MCF 10A (cell line): ENCODE data around the gene BHMT. TPM values are rescaled to one million over a fixed set of nuclear protein-coding genes. Genes with fewer than 3 reads are reported as not detected.

Source experiments
- BruUV-seq: library from RNA; stranded (reverse); fragments of 400-500 nt; replicated peaks from 2 replicates; lab custom pipeline; 2021; lab: Mats Ljungman, UMichigan
- CTCF ChIA-PET: fragments of 300-600 bp; sonication (Branson Sonifier 250); formaldehyde crosslinking; extraction: SDS; loops from one replicate; lab custom pipeline; 2021; ENCODE audit warnings: antibody characterized with exemption, inconsistent platforms; lab: Yijun Ruan, JAX
- POLR2A ChIA-PET: fragments of 300-600, 350-650 bp; sonication (Branson Sonifier 250); formaldehyde crosslinking; extraction: SDS; loops from one replicate; lab custom pipeline; 2020; ENCODE audit warnings: antibody characterized with exemption, inconsistent platforms; lab: Yijun Ruan, JAX
- DNase-seq: peaks from one replicate; pipeline ENCODE4 v3.0.0-alpha.2; 2018; ENCODE audit not compliant: unreplicated experiment
- H3K27ac Mint-ChIP-seq: one replicate; pipeline ENCODE4 v1.8.0; 2022; ENCODE audit warnings: mild to moderate bottlenecking, low read depth, mixed read lengths; ENCODE audit not compliant: unreplicated experiment
- H3K27me3 Mint-ChIP-seq: one replicate; pipeline ENCODE4 v1.8.0; 2022; ENCODE audit warnings: mixed read lengths; ENCODE audit not compliant: insufficient read depth, unreplicated experiment
- H3K36me3 Mint-ChIP-seq: one replicate; pipeline ENCODE4 v1.8.0; 2022; ENCODE audit warnings: mild to moderate bottlenecking, moderate library complexity, mixed read lengths; ENCODE audit not compliant: insufficient read depth, unreplicated experiment
- H3K4me1 Mint-ChIP-seq: one replicate; pipeline ENCODE4 v1.8.0; 2022; ENCODE audit warnings: mixed read lengths; ENCODE audit not compliant: insufficient read depth, unreplicated experiment
- H3K4me3 Mint-ChIP-seq: one replicate; pipeline ENCODE4 v1.8.0; 2022; ENCODE audit warnings: mild to moderate bottlenecking, moderate library complexity, mixed read lengths; ENCODE audit not compliant: unreplicated experiment
- H3K9me3 Mint-ChIP-seq: one replicate; pipeline ENCODE4 v1.8.0; 2022; ENCODE audit warnings: mixed read lengths; ENCODE audit not compliant: unreplicated experiment
- intact Hi-C: fragments of 100-400 bp; cut with micrococcal nuclease; formaldehyde crosslinking; loops from 2 replicates; pipeline ENCODE4 v1.14.1; 2022
- total RNA-seq: library from RNA; stranded (reverse); gene quantifications from 2 replicates; pipeline ENCODE4 v1.2.3, GENCODE V29; 2022
- TF ChIP-seq, protein P1 (sequence below): fragments of 200-600 bp; IDR thresholded peaks from one replicate; pipeline ENCODE4 v1.8.0; 2022; ENCODE audit warnings: antibody characterized with exemption, mild to moderate bottlenecking; ENCODE audit not compliant: unreplicated experiment

BHMT gene
- total RNA-seq, 1 experiment from 2014 or later, result not detected

DNA sequence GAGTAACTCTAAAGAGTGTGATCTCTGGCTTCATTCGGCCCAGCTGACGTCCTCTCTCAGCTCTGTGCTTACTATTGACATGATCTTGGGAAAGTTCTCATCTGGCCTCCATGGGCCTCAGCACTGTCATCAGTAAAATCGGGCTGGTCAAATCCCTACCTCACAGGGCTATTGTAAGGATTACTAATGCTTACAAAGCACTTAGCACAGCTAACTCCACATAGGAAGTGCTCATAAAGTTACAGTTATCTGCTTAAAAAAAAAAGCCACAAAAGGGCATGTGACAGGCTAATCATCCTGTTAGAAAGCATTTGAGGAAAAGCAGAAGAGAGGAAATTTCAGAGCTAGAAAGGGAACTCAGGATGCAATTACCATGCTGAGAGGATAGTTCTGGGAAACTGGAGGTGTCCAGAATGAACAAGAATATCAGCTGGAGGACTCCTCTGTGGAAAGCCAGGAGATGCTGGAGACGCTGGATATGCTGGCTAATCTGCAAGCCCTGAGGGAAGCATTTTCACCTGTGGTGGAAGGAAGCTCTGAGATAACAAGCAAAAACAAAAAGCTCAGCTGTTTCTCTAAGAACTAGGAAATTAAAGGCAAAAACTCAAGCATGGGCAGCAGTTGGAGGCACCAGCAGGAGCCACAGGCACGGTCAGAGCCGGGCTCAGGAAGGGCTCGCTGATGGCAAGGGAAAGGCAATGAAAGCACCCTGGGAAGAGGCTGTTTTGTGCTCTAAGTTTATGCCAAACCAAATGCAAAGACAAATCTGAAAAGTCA is 4.4 kb upstream of the BHMT start:
- CTCF ChIA-PET, result interaction anchor here (0.9 to 1.8 kb wide), 3 partner anchors 26 to 87 kb away, joined by 7 to 16 read pairs (median 7); no protein-coding TSS in a partner anchor
- no peaks in the 10 kb centered on the region for H3K9me3 Mint-ChIP-seq
- H3K4me3 Mint-ChIP-seq, result no peak overlapping the region
- no peak overlapping the region for H3K27ac Mint-ChIP-seq
- no peaks in the 10 kb centered on the region for H3K36me3 Mint-ChIP-seq
- no TSS peak for BruUV-seq
- no peaks in the 10 kb centered on the region for H3K4me1 Mint-ChIP-seq
- intact Hi-C loops, result loop anchor here (5.0 kb wide), 1 partner anchor 80 kb away; no protein-coding TSS in a partner anchor
- POLR2A ChIA-PET, result interaction anchor here (0.9 kb wide), 1 partner anchor 11 kb away, joined by 4 read pairs; no protein-coding TSS in a partner anchor
- H3K27me3 Mint-ChIP-seq, result no peaks in the 10 kb centered on the region
- TF ChIP-seq, protein P1, sequence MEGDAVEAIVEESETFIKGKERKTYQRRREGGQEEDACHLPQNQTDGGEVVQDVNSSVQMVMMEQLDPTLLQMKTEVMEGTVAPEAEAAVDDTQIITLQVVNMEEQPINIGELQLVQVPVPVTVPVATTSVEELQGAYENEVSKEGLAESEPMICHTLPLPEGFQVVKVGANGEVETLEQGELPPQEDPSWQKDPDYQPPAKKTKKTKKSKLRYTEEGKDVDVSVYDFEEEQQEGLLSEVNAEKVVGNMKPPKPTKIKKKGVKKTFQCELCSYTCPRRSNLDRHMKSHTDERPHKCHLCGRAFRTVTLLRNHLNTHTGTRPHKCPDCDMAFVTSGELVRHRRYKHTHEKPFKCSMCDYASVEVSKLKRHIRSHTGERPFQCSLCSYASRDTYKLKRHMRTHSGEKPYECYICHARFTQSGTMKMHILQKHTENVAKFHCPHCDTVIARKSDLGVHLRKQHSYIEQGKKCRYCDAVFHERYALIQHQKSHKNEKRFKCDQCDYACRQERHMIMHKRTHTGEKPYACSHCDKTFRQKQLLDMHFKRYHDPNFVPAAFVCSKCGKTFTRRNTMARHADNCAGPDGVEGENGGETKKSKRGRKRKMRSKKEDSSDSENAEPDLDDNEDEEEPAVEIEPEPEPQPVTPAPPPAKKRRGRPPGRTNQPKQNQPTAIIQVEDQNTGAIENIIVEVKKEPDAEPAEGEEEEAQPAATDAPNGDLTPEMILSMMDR, result no peak
- DNase-seq, result no peak

DNA sequence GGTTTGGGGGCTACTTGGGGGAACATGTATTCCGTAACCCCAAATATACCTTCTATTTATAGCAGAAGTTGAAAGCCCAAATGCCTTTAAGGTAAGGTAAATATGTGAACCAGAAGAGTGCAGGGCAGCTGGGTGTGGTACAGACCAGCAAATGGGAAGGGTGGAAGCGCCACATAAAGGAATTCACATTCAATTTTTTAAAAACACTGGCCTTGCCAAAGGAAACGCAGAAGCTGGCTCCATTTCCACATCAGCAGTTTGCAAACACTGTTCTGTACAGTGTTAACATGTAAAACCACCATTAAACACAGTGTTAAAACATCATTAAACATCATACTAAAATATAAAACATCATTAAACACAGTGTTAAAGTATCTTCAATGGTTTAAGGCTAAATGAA is 3.5 kb upstream of the BHMT start:
- Mint-ChIP-seq H3K9me3 (no peaks in the 10 kb centered on the region), H3K36me3 (no peaks in the 10 kb centered on the region), H3K27ac (no peak overlapping the region), H3K4me1 (no peaks in the 10 kb centered on the region), H3K4me3 (no peak overlapping the region), H3K27me3 (no peaks in the 10 kb centered on the region)
- intact Hi-C loops, result loop anchor here (5.0 kb wide), 1 partner anchor 81 kb away; no protein-coding TSS in a partner anchor
- POLR2A ChIA-PET, result no interaction called here
- CTCF ChIA-PET, result interaction anchor here (1.4 kb wide), 1 partner anchor 84 kb away, joined by 3 read pairs; no protein-coding TSS in a partner anchor
- BruUV-seq, result no TSS peak
- TF ChIP-seq, protein P1, result no peak
- no peak for DNase-seq

DNA sequence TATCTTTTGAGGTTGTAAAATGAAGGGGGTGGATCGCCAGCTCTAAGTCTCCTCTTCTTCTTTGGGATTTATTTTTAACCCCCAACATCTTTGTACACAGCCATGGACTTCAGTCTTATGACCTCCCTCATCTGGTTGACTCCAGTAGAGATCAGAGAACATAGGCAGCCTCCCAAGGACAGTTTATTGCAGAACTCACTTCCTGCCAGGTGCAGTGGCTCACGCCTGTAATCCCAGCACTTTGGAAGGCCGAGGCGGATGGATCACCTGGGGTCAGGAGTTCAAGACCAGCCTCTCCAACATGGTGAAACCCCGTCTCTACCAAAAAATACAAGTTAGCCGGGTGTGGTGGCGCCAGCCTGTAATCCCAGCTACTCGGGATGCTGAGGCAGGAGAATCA is 2.8 kb upstream of the BHMT start:
- CTCF ChIA-PET, result interaction anchor here (1.4 kb wide), 1 partner anchor 85 kb away, joined by 3 read pairs; no protein-coding TSS in a partner anchor
- H3K4me1 Mint-ChIP-seq, result no peaks in the 10 kb centered on the region
- TF ChIP-seq, protein P1, result no peak
- H3K4me3 Mint-ChIP-seq, result no peak overlapping the region
- H3K27ac Mint-ChIP-seq, result no peak overlapping the region
- DNase-seq, result no peak
- no TSS peak for BruUV-seq
- H3K36me3 Mint-ChIP-seq, result no peaks in the 10 kb centered on the region
- no peaks in the 10 kb centered on the region for H3K27me3 Mint-ChIP-seq
- H3K9me3 Mint-ChIP-seq, result no peaks in the 10 kb centered on the region
- intact Hi-C loops, result loop anchor here (5.0 kb wide), 1 partner anchor 81 kb away; no protein-coding TSS in a partner anchor
- POLR2A ChIA-PET, result no interaction called here
